ENCODE measurements around the gene CEP55.
"Not testable (repeated sequence)": the region's sequence is repeated elsewhere in the genome, so short reads cannot be mapped to it uniquely, and the experiment has no call there.

Gene CEP55

DNA sequence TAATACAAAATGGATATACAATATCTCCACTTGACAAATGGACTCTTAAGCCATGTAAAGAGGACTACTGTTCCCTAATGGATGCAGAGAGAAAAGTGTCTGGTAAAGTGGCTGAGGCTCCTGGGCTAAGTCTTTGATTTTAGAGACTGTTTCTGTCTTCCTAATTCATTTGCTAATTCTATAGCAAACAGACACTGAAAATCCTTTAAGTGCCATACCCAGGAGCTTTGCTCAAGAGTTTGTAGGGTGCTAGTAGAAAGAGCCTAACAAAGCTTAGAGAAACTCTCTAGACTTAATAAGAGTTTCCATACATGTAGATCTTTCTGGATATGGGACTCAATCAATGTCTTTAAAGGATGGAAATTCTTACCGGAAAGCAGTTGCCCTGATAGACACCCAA lies 16.7 kb downstream of the CEP55 start:
- DNase-seq (ENCODE audit: low spot score) = no peak

GRCh38 chr10:93514521-93514920 lies 18.1 kb downstream of the CEP55 start:
- no peak for DNase-seq (ENCODE audit: low spot score)

DNA sequence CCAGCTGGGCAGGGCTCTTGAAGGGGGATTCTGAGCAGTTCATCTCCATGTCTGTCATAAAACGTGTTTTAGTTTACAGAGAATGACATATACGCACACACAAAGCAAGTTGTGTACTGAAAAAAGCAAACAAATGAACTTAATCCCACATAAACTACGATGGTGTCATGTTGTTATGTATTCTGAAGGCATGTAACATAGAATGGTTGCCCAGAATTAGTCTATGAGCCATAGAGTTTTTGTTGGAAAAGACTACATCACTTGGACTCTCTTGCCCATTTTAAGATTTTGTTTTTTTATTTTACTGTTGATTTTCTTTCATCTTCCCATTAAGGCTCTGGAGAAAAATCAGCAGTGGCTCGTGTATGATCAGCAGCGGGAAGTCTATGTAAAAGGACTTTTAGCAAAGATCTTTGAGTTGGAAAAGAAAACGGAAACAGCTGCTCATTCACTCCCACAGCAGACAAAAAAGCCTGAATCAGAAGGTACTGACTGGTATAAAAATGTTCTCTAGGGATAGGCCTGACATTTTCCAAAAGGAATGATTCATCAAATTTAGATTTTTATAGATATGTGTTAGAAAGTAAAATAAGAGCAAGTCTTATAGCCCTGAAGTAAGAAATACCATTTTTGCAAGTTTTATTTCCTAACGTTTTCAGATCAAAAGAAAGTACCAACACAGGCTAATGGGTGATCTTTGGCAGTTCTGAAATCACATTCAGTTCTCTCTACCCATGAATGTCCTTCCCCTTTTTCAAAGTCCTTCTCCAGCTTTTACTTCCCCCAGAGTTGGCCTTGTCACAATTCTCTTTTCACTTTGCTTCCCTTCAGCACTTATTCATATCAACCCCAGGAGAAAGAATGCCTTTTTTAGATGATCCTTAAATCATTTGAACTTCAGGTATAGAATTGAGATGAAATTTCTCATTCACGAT lies 18.9 kb downstream of the CEP55 start:
- peak; percentile 59 for DNase-seq (ENCODE audit: low spot score)

DNA sequence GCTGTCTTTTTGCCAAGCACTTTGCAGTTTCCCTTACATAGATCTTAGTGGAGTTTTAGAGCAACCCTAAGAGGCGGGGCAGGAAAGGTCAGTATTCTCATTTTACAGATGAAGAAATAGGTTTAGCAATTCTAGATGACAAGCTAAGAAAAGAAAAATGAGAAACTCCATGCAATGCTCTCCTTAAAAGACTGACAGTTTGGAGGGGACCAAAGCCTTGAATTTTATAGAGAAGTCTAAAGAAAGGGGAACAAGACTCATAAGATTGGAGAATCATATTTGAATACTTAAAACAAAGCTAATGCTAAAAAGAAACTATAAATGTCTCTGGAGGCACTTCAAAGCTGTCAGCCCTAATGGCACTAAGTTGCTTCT lies 19.6 kb downstream of the CEP55 start:
- no peak for DNase-seq (ENCODE audit: low spot score)

- DNase-seq (ENCODE audit: low spot score) = no peak
These were observed 22.1 kb downstream of the CEP55 start for GRCh38 chr10:93518531-93518930.

GRCh38 chr10:93535293-93535692 lies 38.9 kb downstream of the CEP55 start:
- no peak for DNase-seq (ENCODE audit: low spot score)

GRCh38 chr10:93540871-93541270 lies 44.5 kb downstream of the CEP55 start:
- DNase-seq (ENCODE audit: low spot score) = not testable (repeated sequence)

GRCh38 chr10:93541402-93542357 lies 45.3 kb downstream of the CEP55 start:
- no peak for DNase-seq (ENCODE audit: low spot score)

DNA sequence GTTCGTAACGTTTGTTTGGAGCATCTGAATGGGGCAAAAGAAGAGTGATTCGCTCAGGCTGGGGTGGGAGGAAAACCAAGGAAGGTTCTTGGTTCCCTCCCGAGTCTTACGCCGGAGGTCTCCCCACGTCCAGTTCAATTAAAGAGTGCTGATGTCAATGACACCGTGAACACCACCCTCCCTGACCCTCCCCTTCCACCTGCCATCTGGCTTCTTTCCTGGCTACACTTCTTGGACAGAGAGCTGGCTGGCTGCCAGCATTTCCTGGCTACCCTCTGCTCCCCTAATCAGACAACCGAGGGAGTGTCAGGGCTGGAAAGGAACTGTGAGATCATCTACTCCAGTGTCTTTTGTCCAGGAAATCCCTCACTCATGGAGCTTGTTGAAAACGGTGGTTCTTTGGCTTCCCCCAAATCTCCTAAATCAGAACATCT lies 46.0 kb downstream of the CEP55 start:
- no peak for DNase-seq (ENCODE audit: low spot score)

GRCh38 chr10:93546995-93547394 lies 50.6 kb downstream of the CEP55 start:
- DNase-seq (ENCODE audit: low spot score) = not testable (repeated sequence)

- DNase-seq (ENCODE audit: low spot score) = no peak
These were observed 51.1 kb downstream of the CEP55 start for GRCh38 chr10:93547522-93547921.

GRCh38 chr10:93548376-93549071 lies 52.1 kb downstream of the CEP55 start:
- DNase-seq (ENCODE audit: low spot score) = no peak

- no peak for DNase-seq (ENCODE audit: low spot score)
These were observed 54.2 kb downstream of the CEP55 start for GRCh38 chr10:93550606-93551005.

DNA sequence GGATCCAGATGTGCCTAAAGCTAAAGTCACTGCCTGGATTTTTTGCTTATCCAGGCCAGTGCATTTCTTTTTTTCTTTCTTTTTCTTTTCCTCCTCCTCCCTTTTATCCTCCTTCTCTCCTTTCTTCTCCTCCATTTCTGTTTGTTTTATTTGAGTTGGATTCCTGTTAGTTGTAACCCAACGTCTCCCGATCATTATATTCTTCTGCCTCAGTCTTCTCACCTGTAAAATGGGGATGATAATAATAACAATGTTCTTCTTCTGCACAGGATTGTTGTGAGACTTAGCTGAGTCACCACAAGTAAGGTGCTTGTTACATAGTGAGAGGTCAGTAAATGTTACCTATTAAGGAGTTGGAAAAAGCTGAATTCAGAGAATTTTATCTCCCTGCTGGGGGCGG lies 56.4 kb downstream of the CEP55 start:
- no peak for DNase-seq (ENCODE audit: low spot score)

DNA sequence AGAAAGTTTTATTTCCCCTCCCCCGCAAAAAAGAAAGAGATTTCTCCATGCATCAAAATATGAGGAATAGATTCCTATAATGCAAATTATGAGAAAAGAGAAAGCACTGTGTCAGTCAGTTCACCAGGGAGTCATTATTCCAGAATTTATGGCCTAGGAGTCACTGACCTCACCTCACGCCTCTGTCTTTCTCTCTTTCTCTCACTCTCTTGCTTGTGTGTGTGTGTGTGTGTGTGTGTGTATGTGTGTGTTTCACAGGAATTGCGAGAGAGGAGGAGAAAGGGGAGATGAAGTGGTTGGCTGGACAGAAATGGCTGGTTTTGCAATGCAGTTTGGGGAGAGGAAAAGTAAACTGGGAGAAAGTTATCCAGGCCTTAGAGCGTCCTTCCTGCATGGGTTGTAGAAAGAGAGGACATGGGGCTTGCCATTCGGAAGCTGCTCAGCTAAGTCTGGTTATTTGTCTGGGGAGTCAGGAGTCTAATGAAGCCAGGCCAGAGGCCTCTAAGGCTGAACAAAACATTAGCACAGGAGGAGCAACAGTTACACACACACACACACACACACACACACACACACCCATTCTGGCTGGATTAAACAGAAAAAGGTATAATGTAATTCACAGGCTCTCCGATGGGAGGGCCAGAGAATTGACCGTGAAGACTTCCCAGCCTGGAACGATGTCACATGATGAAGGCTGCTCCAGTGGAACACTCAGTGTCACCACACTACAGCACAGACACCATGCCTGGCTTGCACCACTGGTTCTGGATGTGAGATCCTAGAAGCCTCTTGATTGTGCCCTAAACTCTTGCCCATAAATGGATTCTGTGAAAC lies 57.3 kb downstream of the CEP55 start:
- DNase-seq (ENCODE audit: low spot score) = no peak

- DNase-seq (ENCODE audit: low spot score) = no peak
These were observed 57.9 kb downstream of the CEP55 start for GRCh38 chr10:93554316-93554663.

- DNase-seq (ENCODE audit: low spot score) = peak; percentile 80
These were observed 58.5 kb downstream of the CEP55 start for GRCh38 chr10:93554760-93555432.

DNA sequence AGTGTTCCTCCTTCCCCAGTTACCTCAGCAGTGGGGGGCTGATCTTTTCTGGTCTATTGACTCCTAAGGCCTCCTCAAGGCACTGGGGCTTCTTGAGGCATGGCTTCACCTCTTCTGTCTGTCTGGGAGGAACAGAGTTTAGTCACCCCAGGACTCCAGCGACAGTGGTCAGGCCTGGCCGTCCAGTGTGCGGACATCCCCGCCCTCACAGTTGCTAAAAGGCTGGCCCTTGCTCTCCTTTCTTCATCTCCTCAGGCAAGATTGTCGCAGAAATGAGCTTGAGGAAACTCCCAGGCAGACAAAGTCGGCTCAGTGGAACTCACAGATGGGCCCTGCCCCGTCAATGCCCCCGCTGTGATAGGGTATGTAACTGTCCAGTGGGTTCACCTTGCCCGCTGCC lies 63.1 kb downstream of the CEP55 start:
- DNase-seq (ENCODE audit: low spot score) = no peak

DNA sequence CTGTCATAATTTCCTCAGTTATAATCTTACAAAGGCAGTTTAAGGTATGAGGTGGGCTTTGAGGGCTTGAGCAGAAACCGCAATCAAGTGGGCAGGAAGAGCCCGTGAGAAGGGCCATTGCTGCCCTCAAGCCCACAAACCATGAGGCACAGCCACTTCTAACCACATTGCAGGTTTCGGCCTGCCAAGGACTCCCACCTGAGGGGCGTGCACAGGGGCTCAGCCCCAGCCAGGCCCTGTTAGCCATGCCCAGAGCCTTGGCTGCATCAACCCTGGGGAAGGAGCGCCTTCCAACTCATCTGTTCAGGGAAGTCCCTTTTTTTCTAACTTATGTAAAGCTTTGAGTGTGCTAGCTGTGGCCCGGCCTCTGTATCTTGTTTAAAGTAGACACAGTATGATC lies 64.1 kb downstream of the CEP55 start:
- no peak for DNase-seq (ENCODE audit: low spot score)

DNA sequence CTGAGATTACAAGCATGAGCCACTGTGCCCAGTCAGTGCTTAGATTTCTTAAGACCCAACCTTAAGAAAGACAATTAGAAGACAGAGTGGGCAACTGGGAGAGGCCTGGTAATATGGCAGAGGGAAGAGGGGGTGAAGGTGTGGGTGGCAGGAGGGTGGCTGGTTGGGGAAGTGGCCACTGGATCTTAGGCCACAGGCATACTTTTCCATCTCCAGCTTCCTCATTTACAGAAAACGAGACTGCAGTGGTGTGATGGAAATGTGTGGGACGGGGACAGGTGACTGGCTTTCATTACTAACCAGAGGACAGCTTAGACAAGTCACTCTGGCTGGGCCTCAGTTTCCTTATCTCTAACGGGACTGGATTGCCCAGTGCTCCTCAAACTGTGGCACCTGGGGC lies 69.0 kb downstream of the CEP55 start:
- DNase-seq (ENCODE audit: low spot score) = no peak
